ENCODE results near the gene LIFR.

The LIFR gene

DNA sequence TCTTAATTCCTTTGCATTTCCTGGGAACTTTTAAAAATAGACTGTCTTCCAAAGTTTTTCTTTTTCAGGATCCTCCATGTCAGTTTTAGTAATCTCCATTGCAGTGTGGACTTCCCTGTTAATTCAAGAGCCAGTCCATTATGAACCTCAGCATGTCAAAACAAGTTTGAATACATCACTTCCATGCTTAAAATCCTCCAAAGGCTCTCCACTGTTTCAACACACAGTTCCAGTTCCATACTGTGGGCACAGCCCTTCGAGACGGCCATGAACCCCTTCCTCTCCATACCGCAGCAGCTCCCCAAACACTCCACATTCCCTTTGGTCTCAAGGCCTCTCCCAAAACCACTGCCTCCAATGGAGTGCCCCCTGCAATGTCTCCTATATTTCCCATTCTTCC is 19.5 kb downstream of the LIFR start:
- no peak for DNase-seq
- no peak overlapping the region for H3K4me3 ChIP-seq (ENCODE audit: low read depth in 1 of 2, low read length in 2 of 2)
- no peak overlapping the region for H2AFZ ChIP-seq (ENCODE audit: low read depth, low read length)
- no peaks in the 10 kb centered on the region for H3K79me2 ChIP-seq (ENCODE audit: insufficient read depth, low read length)
- no peaks in the 10 kb centered on the region for H3K36me3 ChIP-seq (ENCODE audit: insufficient read depth, low read length)
- no peaks in the 10 kb centered on the region for H3K9me3 ChIP-seq (ENCODE audit: insufficient read depth, low read length, severe bottlenecking)
- TF ChIP-seq, protein P1, sequence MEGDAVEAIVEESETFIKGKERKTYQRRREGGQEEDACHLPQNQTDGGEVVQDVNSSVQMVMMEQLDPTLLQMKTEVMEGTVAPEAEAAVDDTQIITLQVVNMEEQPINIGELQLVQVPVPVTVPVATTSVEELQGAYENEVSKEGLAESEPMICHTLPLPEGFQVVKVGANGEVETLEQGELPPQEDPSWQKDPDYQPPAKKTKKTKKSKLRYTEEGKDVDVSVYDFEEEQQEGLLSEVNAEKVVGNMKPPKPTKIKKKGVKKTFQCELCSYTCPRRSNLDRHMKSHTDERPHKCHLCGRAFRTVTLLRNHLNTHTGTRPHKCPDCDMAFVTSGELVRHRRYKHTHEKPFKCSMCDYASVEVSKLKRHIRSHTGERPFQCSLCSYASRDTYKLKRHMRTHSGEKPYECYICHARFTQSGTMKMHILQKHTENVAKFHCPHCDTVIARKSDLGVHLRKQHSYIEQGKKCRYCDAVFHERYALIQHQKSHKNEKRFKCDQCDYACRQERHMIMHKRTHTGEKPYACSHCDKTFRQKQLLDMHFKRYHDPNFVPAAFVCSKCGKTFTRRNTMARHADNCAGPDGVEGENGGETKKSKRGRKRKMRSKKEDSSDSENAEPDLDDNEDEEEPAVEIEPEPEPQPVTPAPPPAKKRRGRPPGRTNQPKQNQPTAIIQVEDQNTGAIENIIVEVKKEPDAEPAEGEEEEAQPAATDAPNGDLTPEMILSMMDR (IDR thresholded peaks at IDR 0.05; ENCODE audit: borderline replicate concordance, extremely low read depth, low read length, poor library complexity, severe bottlenecking) = no peak
- TF ChIP-seq EZH2 (IDR thresholded peaks at IDR 0.05; ENCODE audit: borderline replicate concordance, low read depth, low read length, severe bottlenecking) = no peak
- no peaks in the 10 kb centered on the region for H3K4me1 ChIP-seq (ENCODE audit: insufficient read depth, low read length)
- no peaks in the 10 kb centered on the region for H4K20me1 ChIP-seq (ENCODE audit: insufficient read depth, low read length)
- peaks cover 34% of the 10 kb centered on the region for H3K27me3 ChIP-seq (ENCODE audit: insufficient read depth, low read length, poor library complexity)
- no peak overlapping the region for H3K4me2 ChIP-seq (ENCODE audit: insufficient read depth, low read length)
- H3K27ac ChIP-seq (ENCODE audit: low read length) = no peak overlapping the region
- ATAC-seq (ENCODE audit: insufficient read depth, low read depth) = no peak
- no peak overlapping the region for H3K9ac ChIP-seq (ENCODE audit: low read depth, low read length)

GRCh38 chr5:38535845-38536244 is 20.6 kb downstream of the LIFR start:
- no peak for ATAC-seq (ENCODE audit: insufficient read depth, low read depth)
- Histone ChIP-seq H4K20me1 (ENCODE audit: insufficient read depth, low read length) (no peaks in the 10 kb centered on the region), H3K27ac (ENCODE audit: low read length) (no peak overlapping the region), H3K27me3 (ENCODE audit: insufficient read depth, low read length, poor library complexity) (peaks cover 30% of the 10 kb centered on the region), H3K4me3 (ENCODE audit: low read depth in 1 of 2, low read length in 2 of 2) (no peak overlapping the region), H3K4me2 (ENCODE audit: insufficient read depth, low read length) (no peak overlapping the region), H3K79me2 (ENCODE audit: insufficient read depth, low read length) (no peaks in the 10 kb centered on the region), H3K36me3 (ENCODE audit: insufficient read depth, low read length) (no peaks in the 10 kb centered on the region), H3K4me1 (ENCODE audit: insufficient read depth, low read length) (no peaks in the 10 kb centered on the region), H2AFZ (ENCODE audit: low read depth, low read length) (no peak overlapping the region), H3K9me3 (ENCODE audit: insufficient read depth, low read length, severe bottlenecking) (no peaks in the 10 kb centered on the region), H3K9ac (ENCODE audit: low read depth, low read length) (no peak overlapping the region)
- no peak for DNase-seq
- no peak for TF ChIP-seq EZH2 (IDR thresholded peaks at IDR 0.05; ENCODE audit: borderline replicate concordance, low read depth, low read length, severe bottlenecking)
- TF ChIP-seq, protein P1 (IDR thresholded peaks at IDR 0.05; ENCODE audit: borderline replicate concordance, extremely low read depth, low read length, poor library complexity, severe bottlenecking) = no peak

- Histone ChIP-seq H3K4me1 (ENCODE audit: insufficient read depth, low read length) (no peaks in the 10 kb centered on the region), H2AFZ (ENCODE audit: low read depth, low read length) (no peak overlapping the region), H3K4me3 (ENCODE audit: low read depth in 1 of 2, low read length in 2 of 2) (no peak overlapping the region), H3K27me3 (ENCODE audit: insufficient read depth, low read length, poor library complexity) (peaks cover 26% of the 10 kb centered on the region), H3K27ac (ENCODE audit: low read length) (no peak overlapping the region), H3K4me2 (ENCODE audit: insufficient read depth, low read length) (no peak overlapping the region), H3K9me3 (ENCODE audit: insufficient read depth, low read length, severe bottlenecking) (no peaks in the 10 kb centered on the region), H3K79me2 (ENCODE audit: insufficient read depth, low read length) (no peaks in the 10 kb centered on the region), H4K20me1 (ENCODE audit: insufficient read depth, low read length) (no peaks in the 10 kb centered on the region), H3K9ac (ENCODE audit: low read depth, low read length) (no peak overlapping the region), H3K36me3 (ENCODE audit: insufficient read depth, low read length) (no peaks in the 10 kb centered on the region)
- no peak for TF ChIP-seq EZH2 (IDR thresholded peaks at IDR 0.05; ENCODE audit: borderline replicate concordance, low read depth, low read length, severe bottlenecking)
- TF ChIP-seq, protein P1 (IDR thresholded peaks at IDR 0.05; ENCODE audit: borderline replicate concordance, extremely low read depth, low read length, poor library complexity, severe bottlenecking) = no peak
- no peak for DNase-seq
- ATAC-seq (ENCODE audit: insufficient read depth, low read depth) = no peak
Measured at GRCh38 chr5:38535248-38535750, 21.1 kb downstream of the LIFR start.

DNA sequence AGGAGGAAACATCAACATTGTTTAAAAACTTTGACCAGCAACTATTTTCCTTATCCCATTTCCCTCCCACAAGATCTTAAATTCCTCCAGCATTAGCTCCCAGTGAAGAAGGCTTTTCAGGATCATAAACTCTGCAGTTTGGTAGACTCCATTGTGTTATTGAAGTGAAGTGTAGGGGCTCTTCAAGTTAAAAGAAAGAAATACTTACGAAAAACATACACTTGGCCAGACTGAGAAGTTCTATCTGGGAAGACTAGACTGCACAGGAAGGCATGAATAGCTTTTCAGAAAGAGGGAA is 22.3 kb downstream of the LIFR start:
- no peaks in the 10 kb centered on the region for H3K9me3 ChIP-seq (ENCODE audit: insufficient read depth, low read length, severe bottlenecking)
- H3K27me3 ChIP-seq (ENCODE audit: insufficient read depth, low read length, poor library complexity) = peaks cover 22% of the 10 kb centered on the region
- no peaks in the 10 kb centered on the region for H4K20me1 ChIP-seq (ENCODE audit: insufficient read depth, low read length)
- H3K4me3 ChIP-seq (ENCODE audit: low read depth in 1 of 2, low read length in 2 of 2) = no peak overlapping the region
- no peaks in the 10 kb centered on the region for H3K79me2 ChIP-seq (ENCODE audit: insufficient read depth, low read length)
- DNase-seq (no peak), ATAC-seq (ENCODE audit: insufficient read depth, low read depth) (no peak)
- TF ChIP-seq EZH2 (IDR thresholded peaks at IDR 0.05; ENCODE audit: borderline replicate concordance, low read depth, low read length, severe bottlenecking) = no peak
- TF ChIP-seq, protein P1 (IDR thresholded peaks at IDR 0.05; ENCODE audit: borderline replicate concordance, extremely low read depth, low read length, poor library complexity, severe bottlenecking) = no peak
- H3K4me1 ChIP-seq (ENCODE audit: insufficient read depth, low read length) = no peaks in the 10 kb centered on the region
- H2AFZ ChIP-seq (ENCODE audit: low read depth, low read length) = no peak overlapping the region
- no peak overlapping the region for H3K9ac ChIP-seq (ENCODE audit: low read depth, low read length)
- no peaks in the 10 kb centered on the region for H3K36me3 ChIP-seq (ENCODE audit: insufficient read depth, low read length)
- no peak overlapping the region for H3K4me2 ChIP-seq (ENCODE audit: insufficient read depth, low read length)
- H3K27ac ChIP-seq (ENCODE audit: low read length) = no peak overlapping the region

Data from DND-41 (cell line).